GM18858 (cell line): Measurements from ENCODE around the gene PLEKHA8.
A peak's percentile ranks its signal among the peaks of the same experiment; 100 is the strongest.

Experiments used
- ATAC-seq: cut with Tn5 transposase; IDR thresholded peaks from one replicate; pipeline ENCODE4 v1.9.1; 2021; ENCODE audit not compliant: unreplicated experiment

Gene PLEKHA8

GRCh38 chr7:30062587-30062986 lies 34.4 kb downstream of the PLEKHA8 start:
- peak; percentile 75 for ATAC-seq

GRCh38 chr7:30065746-30066145 lies 37.5 kb downstream of the PLEKHA8 start:
- ATAC-seq = no peak

- ATAC-seq = no peak
Observed at GRCh38 chr7:30066687-30067086, 38.5 kb downstream of the PLEKHA8 start.

GRCh38 chr7:30068117-30068516 lies 39.9 kb downstream of the PLEKHA8 start:
- ATAC-seq = no peak

GRCh38 chr7:30069096-30069867 lies 41.1 kb downstream of the PLEKHA8 start:
- no peak for ATAC-seq

GRCh38 chr7:30070052-30070451 lies 41.8 kb downstream of the PLEKHA8 start:
- ATAC-seq = no peak

- no peak for ATAC-seq
Observed at GRCh38 chr7:30072735-30073134, 44.5 kb downstream of the PLEKHA8 start.

- ATAC-seq = no peak
Observed at GRCh38 chr7:30074422-30075030, 46.3 kb downstream of the PLEKHA8 start.

GRCh38 chr7:30076411-30076810 lies 48.2 kb downstream of the PLEKHA8 start:
- no peak for ATAC-seq

- no peak for ATAC-seq
Observed at GRCh38 chr7:30078280-30078679, 50.1 kb downstream of the PLEKHA8 start.

- ATAC-seq = no peak
Observed at GRCh38 chr7:30079880-30080279, 51.7 kb downstream of the PLEKHA8 start.

- ATAC-seq = no peak
Observed at GRCh38 chr7:30080818-30081217, 52.6 kb downstream of the PLEKHA8 start.

GRCh38 chr7:30082686-30083085 lies 54.5 kb downstream of the PLEKHA8 start:
- ATAC-seq = no peak

- ATAC-seq = no peak
Observed at GRCh38 chr7:30083334-30083733, 55.1 kb downstream of the PLEKHA8 start.

GRCh38 chr7:30084212-30084611 lies 56.0 kb downstream of the PLEKHA8 start:
- ATAC-seq = no peak

- ATAC-seq = no peak
Observed at GRCh38 chr7:30086529-30086928, 58.3 kb downstream of the PLEKHA8 start.

GRCh38 chr7:30087371-30087770 lies 59.2 kb downstream of the PLEKHA8 start:
- ATAC-seq = peak; percentile 60

GRCh38 chr7:30088362-30088761 lies 60.1 kb downstream of the PLEKHA8 start:
- no peak for ATAC-seq

GRCh38 chr7:30090111-30090510 lies 61.9 kb downstream of the PLEKHA8 start:
- ATAC-seq = no peak

GRCh38 chr7:30091491-30091912 lies 63.3 kb downstream of the PLEKHA8 start:
- ATAC-seq = no peak

GRCh38 chr7:30091987-30092386 lies 63.8 kb downstream of the PLEKHA8 start:
- no peak for ATAC-seq

- ATAC-seq = no peak
Observed at GRCh38 chr7:30093420-30093952, 65.3 kb downstream of the PLEKHA8 start.
